IMR-90 (cell line): ENCODE data around the gene EFCAB9. TPM values are rescaled to one million over a fixed set of nuclear protein-coding genes. Genes with fewer than 3 reads are reported as not detected.

ENCODE experiments used
- ATAC-seq: fragments of 200-7000 bp; cut with Tn5 transposase; 2 replicates; pipeline ENCODE4 v1.9.1; 2020; ENCODE audit warnings: low read depth, mild to moderate bottlenecking, moderate library complexity
- BruUV-seq: library from RNA; stranded (reverse); fragments of 400-500 nt; replicated peaks from 2 replicates; lab custom pipeline; 2021; lab: Mats Ljungman, UMichigan
- CTCF ChIA-PET: fragments of 300-600 bp; formaldehyde crosslinking; extraction: SDS; loops from one replicate; lab custom pipeline; 2021; ENCODE audit warnings: antibody characterized with exemption; lab: Yijun Ruan, JAX
- POLR2A ChIA-PET: fragments of 300-600 bp; sonication (Branson Sonifier 250); formaldehyde crosslinking; loops from one replicate; lab custom pipeline; 2022; ENCODE audit warnings: antibody characterized with exemption; ENCODE audit not compliant: unreplicated experiment; lab: Charles Lee
- DNase-seq: peaks from one replicate; pipeline ENCODE4 v3.0.0; 2013
- H2AFZ ChIP-seq: replicated peaks from 2 replicates; pipeline ENCODE3; 2013; ENCODE audit warnings: low read length, mild to moderate bottlenecking; ENCODE audit not compliant: poor library complexity
- H2AK5ac ChIP-seq: 2 replicates; pipeline ENCODE4 v1.6.1; 2013; ENCODE audit warnings: low read depth, low read length, inconsistent platforms
- H2AK9ac ChIP-seq: replicated peaks from 2 replicates; pipeline ENCODE3; 2013; ENCODE audit warnings: mild to moderate bottlenecking, low read depth, low read length, moderate library complexity; ENCODE audit not compliant: poor library complexity
- H2BK120ac ChIP-seq: 2 replicates; pipeline ENCODE4 v1.6.1; 2013; ENCODE audit warnings: low read depth, low read length, inconsistent platforms
- H2BK15ac ChIP-seq: 3 replicates; pipeline ENCODE4 v1.6.1; 2013; ENCODE audit warnings: low read depth, low read length, inconsistent platforms
- H2BK20ac ChIP-seq: 2 replicates; pipeline ENCODE4 v1.6.1; 2013; ENCODE audit warnings: low read depth, mild to moderate bottlenecking, inconsistent platforms, low read length, moderate library complexity
- H2BK5ac ChIP-seq: 2 replicates; pipeline ENCODE4 v1.6.1; 2013; ENCODE audit warnings: mild to moderate bottlenecking, low read depth, low read length, inconsistent platforms; ENCODE audit not compliant: poor library complexity, severe bottlenecking
- H3K14ac ChIP-seq: replicated peaks from 2 replicates; pipeline ENCODE4 v1.6.1; 2013; ENCODE audit warnings: low read depth, low read length, inconsistent platforms
- H3K18ac ChIP-seq: 2 replicates; pipeline ENCODE4 v1.6.1; 2013; ENCODE audit warnings: low read depth, low read length, control low read depth
- H3K23ac ChIP-seq: 2 replicates; pipeline ENCODE4 v1.6.1; 2013; ENCODE audit warnings: low read depth, low read length, inconsistent platforms
- H3K27ac ChIP-seq: 2 replicates; pipeline ENCODE4 v1.5.1; 2013; ENCODE audit warnings: mild to moderate bottlenecking, control low read depth, low read length; ENCODE audit not compliant: insufficient read depth
- H3K27me3 ChIP-seq: 2 replicates; pipeline ENCODE4 v1.6.1; 2013; ENCODE audit warnings: low read length; ENCODE audit not compliant: control insufficient read depth, insufficient read depth
- H3K36me3 ChIP-seq: 2 replicates; pipeline ENCODE4 v1.6.1; 2013; ENCODE audit warnings: low read length, mixed read lengths; ENCODE audit not compliant: control insufficient read depth, insufficient read depth
- H3K4ac ChIP-seq: 2 replicates; pipeline ENCODE4 v1.6.1; 2013; ENCODE audit warnings: low read depth, low read length, inconsistent platforms
- H3K4me1 ChIP-seq: 2 replicates; pipeline ENCODE4 v1.6.1; 2013; ENCODE audit warnings: low read length, mixed read lengths; ENCODE audit not compliant: control insufficient read depth, insufficient read depth
- H3K4me2 ChIP-seq: 2 replicates; pipeline ENCODE4 v1.6.1; 2013; ENCODE audit warnings: low read depth, mild to moderate bottlenecking, control low read depth, low read length, moderate library complexity
- H3K4me3 ChIP-seq: 2 replicates; pipeline ENCODE4 v1.5.1; 2013; ENCODE audit warnings: low read depth, mild to moderate bottlenecking, control low read depth, low read length, moderate library complexity; ENCODE audit not compliant: insufficient read depth
- H3K56ac ChIP-seq: 2 replicates; pipeline ENCODE4 v1.6.1; 2013; ENCODE audit warnings: low read length, inconsistent platforms; ENCODE audit not compliant: insufficient read depth; ENCODE audit errors: extremely low read depth
- H3K79me1 ChIP-seq, 2 experiments: 2 replicates each; pipeline ENCODE4 v1.6.1; 2013; ENCODE audit warnings: low read length in 2 of 2, inconsistent platforms in 1 of 2, low read depth in 1 of 2
- H3K9ac ChIP-seq: 2 replicates; pipeline ENCODE4 v1.6.1; 2013; ENCODE audit warnings: low read depth, low read length, control low read depth
- H3K9me1 ChIP-seq: 2 replicates; pipeline ENCODE4 v1.6.1; 2013; ENCODE audit warnings: low read length, inconsistent platforms; ENCODE audit not compliant: insufficient read depth
- H3K9me3 ChIP-seq: 2 replicates; pipeline ENCODE4 v1.6.1; 2013; ENCODE audit warnings: low read length; ENCODE audit not compliant: control insufficient read depth, insufficient read depth
- H4K20me1 ChIP-seq: 2 replicates; pipeline ENCODE4 v1.6.1; 2013; ENCODE audit warnings: low read length, inconsistent platforms; ENCODE audit not compliant: insufficient read depth
- H4K5ac ChIP-seq: 2 replicates; pipeline ENCODE4 v1.6.1; 2013; ENCODE audit warnings: mild to moderate bottlenecking, low read depth, low read length, control low read depth
- H4K8ac ChIP-seq, 2 experiments: 2 replicates each; pipeline ENCODE4 v1.6.1; 2013; ENCODE audit warnings: low read depth in 2 of 2, low read length in 2 of 2, control low read depth in 1 of 2, inconsistent platforms in 1 of 2
- H4K91ac ChIP-seq: 2 replicates; pipeline ENCODE4 v1.6.1; 2013; ENCODE audit warnings: low read depth, low read length, inconsistent platforms; ENCODE audit not compliant: insufficient read depth
- BHLHE40 ChIP-seq: fragments of 150-350 bp; IDR thresholded peaks from 2 replicates; pipeline ENCODE4 v1.6.1; 2016; ENCODE audit warnings: mild to moderate bottlenecking, low read depth, low read length
- CEBPB ChIP-seq: IDR thresholded peaks from 2 replicates; pipeline ENCODE4 v1.6.1; 2012; ENCODE audit warnings: low read depth, low read length, improper control_type of control experiment
- CHD1 ChIP-seq: IDR thresholded peaks from 2 replicates; pipeline ENCODE4 v1.6.1; 2012; ENCODE audit warnings: low read depth, low read length, improper control_type of control experiment
- FOS ChIP-seq: fragments of 150-350 bp; IDR thresholded peaks from 2 replicates; pipeline ENCODE4 v1.6.1; 2016; ENCODE audit warnings: low read depth, low read length
- MAFK ChIP-seq: IDR thresholded peaks from 2 replicates; pipeline ENCODE4 v1.6.1; 2012; ENCODE audit warnings: low read depth, low read length, improper control_type of control experiment
- MAZ ChIP-seq: IDR thresholded peaks from 2 replicates; pipeline ENCODE4 v1.6.1; 2012; ENCODE audit warnings: low read depth, mild to moderate bottlenecking, low read length, improper control_type of control experiment, moderate library complexity, borderline replicate concordance
- MXI1 ChIP-seq: IDR thresholded peaks from 2 replicates; pipeline ENCODE4 v1.6.1; 2012; ENCODE audit warnings: low read depth, mild to moderate bottlenecking, low read length, moderate library complexity, borderline replicate concordance
- NFE2L2 ChIP-seq: fragments of 150-350 bp; IDR thresholded peaks from 2 replicates; pipeline ENCODE4 v1.6.1; 2016; ENCODE audit warnings: low read depth, mild to moderate bottlenecking, low read length
- POLR2A ChIP-seq: IDR thresholded peaks from 2 replicates; pipeline ENCODE4 v1.6.1; 2012; ENCODE audit warnings: mild to moderate bottlenecking, low read depth, low read length
- RAD21 ChIP-seq: IDR thresholded peaks from 2 replicates; pipeline ENCODE4 v1.6.1; 2012; ENCODE audit warnings: low read length, improper control_type of control experiment
- RCOR1 ChIP-seq: IDR thresholded peaks from 2 replicates; pipeline ENCODE4 v1.6.1; 2012; ENCODE audit warnings: mild to moderate bottlenecking, low read length, improper control_type of control experiment; ENCODE audit not compliant: insufficient replicate concordance
- RFX5 ChIP-seq: IDR thresholded peaks from 2 replicates; pipeline ENCODE4 v1.8.0; 2012; ENCODE audit warnings: low read depth, mild to moderate bottlenecking, low read length, moderate library complexity
- SMC3 ChIP-seq: fragments of 150-350 bp; IDR thresholded peaks from 2 replicates; pipeline ENCODE4 v1.6.1; 2016; ENCODE audit warnings: low read depth, mild to moderate bottlenecking, antibody characterized with exemption, low read length, moderate library complexity
- WGBS, 2 experiments: methylation state at CpG; one replicate each; pipeline versions ENCODE4 v1.1.5 to v1.1.7; 2013; ENCODE audit warnings: missing lambda C conversion rate in 2 of 2; ENCODE audit not compliant: insufficient read length in 1 of 2; ENCODE audit errors: extremely low coverage in 2 of 2; 5-methylcytosine and 5-hydroxymethylcytosine counted together
- dilution Hi-C: fragments of 300-500 bp; cut with HindIII; formaldehyde crosslinking; loops from one replicate; pipeline ENCODE4 v1.14.3; 2018; ENCODE audit warnings: low sequenced_read_pairs; ENCODE audit not compliant: unreplicated experiment
- in situ Hi-C: fragments of 300-500 bp; cut with MboI; formaldehyde crosslinking; loops from 3 replicates; pipeline ENCODE4 v1.14.3; 2019; ENCODE audit warnings: low sequenced_read_pairs, inconsistent platforms, mixed read lengths
- intact Hi-C: fragments of 100-400 bp; cut with micrococcal nuclease; formaldehyde crosslinking; loops from 2 replicates; pipeline ENCODE4 v1.10.0; 2022
- polyA plus RNA-seq, 3 experiments: library from polyadenylated mRNA; depleted of rRNA; stranded (reverse); fragments of >200 nt; gene quantifications; 2 replicates each; pipeline ENCODE4 v1.2.3, GENCODE V29; 2012; ENCODE audit warnings: low replicate concordance in 1 of 3
- total RNA-seq: library from RNA; depleted of rRNA; stranded (reverse); fragments of >200 nt; gene quantifications from 2 replicates; pipeline ENCODE4 v1.2.3, GENCODE V29; 2012
- TF ChIP-seq, protein P1 (sequence below): conservative IDR thresholded peaks from 2 replicates; pipeline ENCODE4 v1.5.1; 2012; ENCODE audit warnings: mild to moderate bottlenecking, low read depth, low read length, improper control_type of control experiment
- TF ChIP-seq, protein P2 (sequence below): fragments of 150-350 bp; IDR thresholded peaks from 2 replicates; pipeline ENCODE4 v1.6.1; 2017; ENCODE audit warnings: mild to moderate bottlenecking, antibody characterized with exemption, low read length, low read depth
- TF ChIP-seq, protein P3 (sequence below): fragments of 150-350 bp; IDR thresholded peaks from 2 replicates; pipeline ENCODE4 v1.6.1; 2016; ENCODE audit warnings: low read depth, mild to moderate bottlenecking, low read length, moderate library complexity, borderline replicate concordance

The EFCAB9 gene
- total and polyA plus RNA-seq, 2 of the 4 experiments (the other 2 are of a cell fraction) = not detected

DNA sequence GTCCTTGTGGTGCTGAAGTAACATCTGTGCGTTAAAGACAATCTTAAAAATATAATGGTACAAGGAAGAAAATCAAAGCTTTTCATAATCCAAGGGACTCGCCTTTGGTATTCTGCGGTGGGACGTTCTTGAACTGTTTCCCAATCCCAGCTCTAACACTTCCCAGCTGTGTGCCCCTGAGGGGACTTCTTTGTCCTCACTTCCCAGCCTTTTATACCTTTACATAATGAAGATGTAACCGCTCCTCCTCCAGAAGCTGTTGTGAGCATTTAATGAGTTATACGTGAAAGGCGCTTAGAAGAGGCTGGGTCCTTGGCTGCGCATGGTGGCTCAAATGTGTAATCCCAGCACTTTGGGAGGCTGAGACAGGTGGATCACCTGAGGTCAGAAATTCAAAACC is 22.9 kb upstream of the EFCAB9 start:
- H3K27me3 ChIP-seq = no peaks in the 10 kb centered on the region
- peaks cover 41 to 82% of the 10 kb centered on the region in 2 experiments for H3K79me1 ChIP-seq
- H2BK120ac ChIP-seq = no peak overlapping the region
- ChIA-PET CTCF (no interaction called here), POLR2A (no interaction called here)
- H2AK5ac ChIP-seq = no peak overlapping the region
- no peak overlapping the region for H3K4ac ChIP-seq
- no peak overlapping the region for H3K56ac ChIP-seq
- H3K4me3 ChIP-seq = no peak overlapping the region
- intact Hi-C loops = no loop called here
- no peak overlapping the region for H3K9ac ChIP-seq
- H3K4me2 ChIP-seq = no peak overlapping the region
- DNase-seq = no peak
- H4K91ac ChIP-seq = no peak overlapping the region
- TF ChIP-seq, protein P1, sequence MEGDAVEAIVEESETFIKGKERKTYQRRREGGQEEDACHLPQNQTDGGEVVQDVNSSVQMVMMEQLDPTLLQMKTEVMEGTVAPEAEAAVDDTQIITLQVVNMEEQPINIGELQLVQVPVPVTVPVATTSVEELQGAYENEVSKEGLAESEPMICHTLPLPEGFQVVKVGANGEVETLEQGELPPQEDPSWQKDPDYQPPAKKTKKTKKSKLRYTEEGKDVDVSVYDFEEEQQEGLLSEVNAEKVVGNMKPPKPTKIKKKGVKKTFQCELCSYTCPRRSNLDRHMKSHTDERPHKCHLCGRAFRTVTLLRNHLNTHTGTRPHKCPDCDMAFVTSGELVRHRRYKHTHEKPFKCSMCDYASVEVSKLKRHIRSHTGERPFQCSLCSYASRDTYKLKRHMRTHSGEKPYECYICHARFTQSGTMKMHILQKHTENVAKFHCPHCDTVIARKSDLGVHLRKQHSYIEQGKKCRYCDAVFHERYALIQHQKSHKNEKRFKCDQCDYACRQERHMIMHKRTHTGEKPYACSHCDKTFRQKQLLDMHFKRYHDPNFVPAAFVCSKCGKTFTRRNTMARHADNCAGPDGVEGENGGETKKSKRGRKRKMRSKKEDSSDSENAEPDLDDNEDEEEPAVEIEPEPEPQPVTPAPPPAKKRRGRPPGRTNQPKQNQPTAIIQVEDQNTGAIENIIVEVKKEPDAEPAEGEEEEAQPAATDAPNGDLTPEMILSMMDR = no peak
- TF ChIP-seq FOS (no peak), NFE2L2 (no peak), MXI1 (no peak), RAD21 (no peak), CEBPB (no peak), RCOR1 (no peak), POLR2A (no peak), SMC3 (no peak), BHLHE40 (no peak), MAFK (no peak), MAZ (no peak), CHD1 (no peak), RFX5 (no peak)
- TF ChIP-seq, protein P2, sequence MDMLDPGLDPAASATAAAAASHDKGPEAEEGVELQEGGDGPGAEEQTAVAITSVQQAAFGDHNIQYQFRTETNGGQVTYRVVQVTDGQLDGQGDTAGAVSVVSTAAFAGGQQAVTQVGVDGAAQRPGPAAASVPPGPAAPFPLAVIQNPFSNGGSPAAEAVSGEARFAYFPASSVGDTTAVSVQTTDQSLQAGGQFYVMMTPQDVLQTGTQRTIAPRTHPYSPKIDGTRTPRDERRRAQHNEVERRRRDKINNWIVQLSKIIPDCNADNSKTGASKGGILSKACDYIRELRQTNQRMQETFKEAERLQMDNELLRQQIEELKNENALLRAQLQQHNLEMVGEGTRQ = no peak
- TF ChIP-seq, protein P3, sequence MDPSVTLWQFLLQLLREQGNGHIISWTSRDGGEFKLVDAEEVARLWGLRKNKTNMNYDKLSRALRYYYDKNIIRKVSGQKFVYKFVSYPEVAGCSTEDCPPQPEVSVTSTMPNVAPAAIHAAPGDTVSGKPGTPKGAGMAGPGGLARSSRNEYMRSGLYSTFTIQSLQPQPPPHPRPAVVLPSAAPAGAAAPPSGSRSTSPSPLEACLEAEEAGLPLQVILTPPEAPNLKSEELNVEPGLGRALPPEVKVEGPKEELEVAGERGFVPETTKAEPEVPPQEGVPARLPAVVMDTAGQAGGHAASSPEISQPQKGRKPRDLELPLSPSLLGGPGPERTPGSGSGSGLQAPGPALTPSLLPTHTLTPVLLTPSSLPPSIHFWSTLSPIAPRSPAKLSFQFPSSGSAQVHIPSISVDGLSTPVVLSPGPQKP = no peak
- peaks cover 65% of the 10 kb centered on the region for H4K20me1 ChIP-seq
- H3K9me1 ChIP-seq = peaks cover 40% of the 10 kb centered on the region
- peaks cover 6% of the 10 kb centered on the region; the same call in 1 of the 2 replicates for H3K36me3 ChIP-seq
- H3K9me3 ChIP-seq = no peaks in the 10 kb centered on the region
- H2BK15ac ChIP-seq = no peak overlapping the region
- in situ Hi-C loops = no loop called here
- dilution Hi-C loops = no loop called here
- H2BK20ac ChIP-seq = no peak overlapping the region
- BruUV-seq = no TSS peak
- WGBS, 2 experiments = no CpG with 5 or more reads among the region's 8 CpGs
- H4K5ac ChIP-seq = no peak overlapping the region
- no peak for ATAC-seq
- H2BK5ac ChIP-seq = no peak overlapping the region
- H4K8ac ChIP-seq = no peak overlapping the region
- H3K4me1 ChIP-seq = peaks cover 8% of the 10 kb centered on the region
- no peak overlapping the region for H3K18ac ChIP-seq
- H3K14ac ChIP-seq = no peak overlapping the region
- H2AFZ ChIP-seq = no peak overlapping the region
- H3K27ac ChIP-seq = no peak overlapping the region
- no peak overlapping the region for H2AK9ac ChIP-seq
- H3K23ac ChIP-seq = no peak overlapping the region
